Measurements from ENCODE around the gene DOK7.

The DOK7 gene

DNA sequence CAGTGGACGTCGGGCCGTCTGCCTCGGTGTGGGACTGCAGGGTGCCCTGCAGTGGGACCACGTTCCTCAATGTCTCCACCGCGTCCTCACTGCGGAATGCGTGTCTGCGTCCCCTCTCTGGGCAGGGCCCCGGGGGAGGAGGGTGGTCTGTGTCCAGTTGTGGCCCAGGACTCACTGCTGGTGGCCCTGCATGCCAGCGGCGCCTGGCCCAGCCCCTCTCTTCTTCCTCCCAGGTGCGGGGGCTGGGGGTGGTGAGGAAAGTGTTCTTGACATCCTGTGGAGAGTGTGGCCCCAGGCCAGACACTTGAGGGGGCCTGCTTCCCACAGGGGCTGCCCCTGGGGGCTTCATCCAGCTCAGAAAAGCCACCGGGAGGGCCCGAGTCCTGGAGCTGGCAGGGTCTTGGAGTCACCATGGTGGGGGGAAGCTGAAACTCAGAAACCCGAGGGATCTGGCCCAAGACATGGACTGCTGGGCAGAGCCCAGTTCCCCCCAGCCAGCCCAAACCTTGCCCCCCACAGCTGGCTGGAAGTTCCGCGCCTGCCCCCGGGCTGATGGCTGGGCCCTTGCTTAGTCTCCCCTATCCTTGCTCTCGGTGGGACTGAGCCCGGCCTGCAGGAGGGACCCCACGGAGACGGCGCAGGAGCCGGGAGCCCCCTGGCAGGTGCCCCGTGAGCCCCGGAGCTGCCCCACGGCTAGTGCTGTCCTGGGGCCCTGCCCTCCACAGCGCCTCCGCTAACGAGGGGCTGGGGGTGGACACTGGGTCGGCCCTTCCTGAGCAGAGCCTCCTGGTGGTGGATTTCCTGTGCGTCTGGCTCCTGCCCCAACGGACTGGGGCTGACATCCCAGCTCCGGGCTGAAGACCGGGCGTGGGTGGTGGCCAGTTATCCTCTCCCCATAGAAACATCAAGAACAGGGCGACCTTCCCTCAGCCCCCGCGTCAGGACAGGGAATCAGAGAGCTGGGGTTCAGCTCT, 2.9 kb downstream of the DOK7 start:
- H4K20me1 ChIP-seq (ENCODE audit: insufficient read depth, low read length): no peaks in the 10 kb centered on the region
- H3K9me2 ChIP-seq (replicated peaks; ENCODE audit: insufficient read depth, low read length): no peaks in the 10 kb centered on the region
- no peak overlapping the region for H3K4me3 ChIP-seq (ENCODE audit: low read length)
- H3F3A ChIP-seq (ENCODE audit: insufficient read depth, low read length): no peaks in the 10 kb centered on the region
- no peak for DNase-seq
- no peaks in the 10 kb centered on the region for H3K9me3 ChIP-seq (replicated peaks; ENCODE audit: insufficient read depth, low read length)
- H3K36me3 ChIP-seq (replicated peaks; ENCODE audit: insufficient read depth, low read length): no peaks in the 10 kb centered on the region
- H3K9ac ChIP-seq (ENCODE audit: low read length): no peak overlapping the region
- H3K4me1 ChIP-seq (ENCODE audit: low read length): no peaks in the 10 kb centered on the region
- H2AFZ ChIP-seq (ENCODE audit: low read length): no peak overlapping the region
- no peaks in the 10 kb centered on the region for H3K79me2 ChIP-seq (ENCODE audit: low read length)
- TF ChIP-seq EZH2phosphoT487 (IDR thresholded peaks at IDR 0.05; ENCODE audit: low read length): no peak
- no peak for TF ChIP-seq EZH2 (optimal IDR thresholded peaks at IDR 0.05; ENCODE audit: low read depth, low read length)
- TF ChIP-seq, protein P1, sequence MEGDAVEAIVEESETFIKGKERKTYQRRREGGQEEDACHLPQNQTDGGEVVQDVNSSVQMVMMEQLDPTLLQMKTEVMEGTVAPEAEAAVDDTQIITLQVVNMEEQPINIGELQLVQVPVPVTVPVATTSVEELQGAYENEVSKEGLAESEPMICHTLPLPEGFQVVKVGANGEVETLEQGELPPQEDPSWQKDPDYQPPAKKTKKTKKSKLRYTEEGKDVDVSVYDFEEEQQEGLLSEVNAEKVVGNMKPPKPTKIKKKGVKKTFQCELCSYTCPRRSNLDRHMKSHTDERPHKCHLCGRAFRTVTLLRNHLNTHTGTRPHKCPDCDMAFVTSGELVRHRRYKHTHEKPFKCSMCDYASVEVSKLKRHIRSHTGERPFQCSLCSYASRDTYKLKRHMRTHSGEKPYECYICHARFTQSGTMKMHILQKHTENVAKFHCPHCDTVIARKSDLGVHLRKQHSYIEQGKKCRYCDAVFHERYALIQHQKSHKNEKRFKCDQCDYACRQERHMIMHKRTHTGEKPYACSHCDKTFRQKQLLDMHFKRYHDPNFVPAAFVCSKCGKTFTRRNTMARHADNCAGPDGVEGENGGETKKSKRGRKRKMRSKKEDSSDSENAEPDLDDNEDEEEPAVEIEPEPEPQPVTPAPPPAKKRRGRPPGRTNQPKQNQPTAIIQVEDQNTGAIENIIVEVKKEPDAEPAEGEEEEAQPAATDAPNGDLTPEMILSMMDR (IDR thresholded peaks at IDR 0.05; ENCODE audit: low read length): no peak
- no peak overlapping the region for H3K4me2 ChIP-seq (ENCODE audit: low read depth, low read length)
- H3K27me3 ChIP-seq (replicated peaks; ENCODE audit: insufficient read depth, low read length): peaks cover 71% of the 10 kb centered on the region
- no peak overlapping the region for H3K27ac ChIP-seq (ENCODE audit: low read length)

DNA sequence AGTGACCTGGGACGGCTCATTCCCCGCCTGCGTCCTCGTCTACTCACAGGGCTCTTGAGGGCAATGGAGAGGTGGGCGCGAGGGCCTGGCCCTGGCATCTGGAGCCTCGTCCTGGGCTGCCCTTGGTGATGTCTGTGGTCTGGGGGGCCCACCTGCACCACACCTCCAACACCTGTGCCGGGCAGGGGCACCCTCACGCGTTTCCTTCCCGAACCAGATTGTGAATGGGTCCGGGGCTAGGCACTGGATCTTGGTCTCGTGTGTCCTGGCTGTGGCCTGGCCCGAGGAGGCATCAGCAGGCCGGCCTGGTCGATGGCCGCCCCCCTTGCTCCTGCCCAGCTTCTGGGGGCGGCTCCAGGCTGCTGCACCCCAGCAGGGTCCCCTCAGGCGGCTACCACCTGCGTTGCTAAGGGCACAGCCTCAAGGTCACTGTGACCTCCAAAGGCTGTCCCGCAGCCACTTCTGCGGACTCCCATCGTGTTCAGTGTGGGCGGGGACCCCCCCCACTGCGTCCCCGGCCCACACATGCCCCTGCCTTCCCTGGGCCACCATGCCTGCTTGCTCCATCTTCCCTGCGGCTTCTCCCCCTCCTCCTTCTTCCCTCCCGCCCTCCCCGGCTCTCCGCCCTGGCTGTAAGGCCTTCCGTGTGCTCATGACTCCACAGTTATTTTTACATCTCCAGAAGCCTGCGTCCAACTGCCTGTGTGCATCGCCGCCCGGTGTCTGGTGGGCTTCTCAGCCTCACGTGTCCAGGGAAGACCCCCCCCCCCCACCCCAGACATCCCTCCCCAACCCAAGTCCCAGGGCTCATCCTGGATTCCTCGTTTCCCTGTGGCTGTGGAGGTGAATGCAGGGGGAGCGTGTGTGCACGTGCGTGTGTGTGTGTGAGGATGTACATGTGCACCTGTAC, 3.8 kb downstream of the DOK7 start:
- H4K20me1 ChIP-seq (ENCODE audit: insufficient read depth, low read length): no peaks in the 10 kb centered on the region
- H3F3A ChIP-seq (ENCODE audit: insufficient read depth, low read length): no peaks in the 10 kb centered on the region
- no peaks in the 10 kb centered on the region for H3K9me2 ChIP-seq (replicated peaks; ENCODE audit: insufficient read depth, low read length)
- no peak overlapping the region for H2AFZ ChIP-seq (ENCODE audit: low read length)
- no peaks in the 10 kb centered on the region for H3K9me3 ChIP-seq (replicated peaks; ENCODE audit: insufficient read depth, low read length)
- TF ChIP-seq EZH2 (optimal IDR thresholded peaks at IDR 0.05; ENCODE audit: low read depth, low read length) (no peak), EZH2phosphoT487 (IDR thresholded peaks at IDR 0.05; ENCODE audit: low read length) (no peak)
- TF ChIP-seq, protein P1 (IDR thresholded peaks at IDR 0.05; ENCODE audit: low read length): no peak
- no peaks in the 10 kb centered on the region for H3K36me3 ChIP-seq (replicated peaks; ENCODE audit: insufficient read depth, low read length)
- H3K4me2 ChIP-seq (ENCODE audit: low read depth, low read length): no peak overlapping the region
- no peaks in the 10 kb centered on the region for H3K4me1 ChIP-seq (ENCODE audit: low read length)
- peaks cover 71% of the 10 kb centered on the region for H3K27me3 ChIP-seq (replicated peaks; ENCODE audit: insufficient read depth, low read length)
- no peak for DNase-seq
- no peak overlapping the region for H3K27ac ChIP-seq (ENCODE audit: low read length)
- H3K79me2 ChIP-seq (ENCODE audit: low read length): no peaks in the 10 kb centered on the region
- H3K4me3 ChIP-seq (ENCODE audit: low read length): no peak overlapping the region
- H3K9ac ChIP-seq (ENCODE audit: low read length): no peak overlapping the region

DNA sequence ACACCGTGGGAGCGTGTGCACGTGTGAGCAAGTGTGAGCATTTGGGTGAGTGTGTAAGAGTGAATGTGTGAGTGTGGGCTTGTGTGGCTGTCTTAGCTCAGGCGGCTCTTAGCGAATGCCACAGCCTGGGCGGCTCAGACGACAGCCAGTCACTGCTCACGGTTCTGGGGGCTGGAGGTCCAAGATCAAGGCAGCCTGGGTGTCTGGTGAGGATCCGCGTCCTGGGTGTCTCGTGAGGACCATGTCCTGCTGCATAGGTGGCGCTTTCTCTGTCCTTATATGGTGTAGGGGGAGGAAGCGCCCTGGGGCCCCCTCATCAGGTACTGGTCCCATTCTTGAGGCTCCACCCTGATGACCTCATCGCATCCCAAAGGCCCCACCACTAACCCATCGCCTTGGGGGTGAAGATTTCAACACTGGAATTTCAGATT, 4.5 kb downstream of the DOK7 start:
- no peak for TF ChIP-seq EZH2phosphoT487 (IDR thresholded peaks at IDR 0.05; ENCODE audit: low read length)
- Histone ChIP-seq H3K4me2 (ENCODE audit: low read depth, low read length) (no peak overlapping the region), H3K79me2 (ENCODE audit: low read length) (no peaks in the 10 kb centered on the region), H3K9ac (ENCODE audit: low read length) (no peak overlapping the region), H3K36me3 (replicated peaks; ENCODE audit: insufficient read depth, low read length) (no peaks in the 10 kb centered on the region), H3K9me3 (replicated peaks; ENCODE audit: insufficient read depth, low read length) (no peaks in the 10 kb centered on the region), H3F3A (ENCODE audit: insufficient read depth, low read length) (no peaks in the 10 kb centered on the region), H3K4me3 (ENCODE audit: low read length) (no peak overlapping the region), H2AFZ (ENCODE audit: low read length) (no peak overlapping the region), H3K27me3 (replicated peaks; ENCODE audit: insufficient read depth, low read length) (peaks cover 71% of the 10 kb centered on the region), H4K20me1 (ENCODE audit: insufficient read depth, low read length) (no peaks in the 10 kb centered on the region), H3K4me1 (ENCODE audit: low read length) (no peaks in the 10 kb centered on the region), H3K27ac (ENCODE audit: low read length) (no peak overlapping the region), H3K9me2 (replicated peaks; ENCODE audit: insufficient read depth, low read length) (no peaks in the 10 kb centered on the region)
- DNase-seq: no peak

All from MM.1S (cell line).